Measurements from ENCODE around the gene BICDL2.

DNA sequence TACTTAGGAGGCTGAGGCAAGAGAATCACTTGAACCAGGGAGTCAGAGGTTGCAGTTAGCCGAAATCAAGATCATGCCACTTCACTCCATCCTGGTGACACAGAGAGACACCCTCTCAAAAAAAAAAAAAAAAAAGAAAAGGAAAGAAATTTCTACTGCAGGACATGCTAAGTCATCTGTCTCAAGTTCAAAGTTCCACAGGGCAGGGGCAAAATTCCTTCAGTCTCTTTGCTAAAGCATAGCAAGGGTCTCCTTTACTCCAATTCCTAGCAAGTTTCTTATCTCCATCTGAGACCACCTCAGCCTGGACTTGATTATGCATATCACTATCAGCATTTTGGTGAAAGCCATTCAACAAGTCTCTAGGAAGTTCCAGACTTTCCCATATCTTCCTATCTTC is 47.7 kb upstream of the BICDL2 start:
- TF ChIP-seq, protein P1, sequence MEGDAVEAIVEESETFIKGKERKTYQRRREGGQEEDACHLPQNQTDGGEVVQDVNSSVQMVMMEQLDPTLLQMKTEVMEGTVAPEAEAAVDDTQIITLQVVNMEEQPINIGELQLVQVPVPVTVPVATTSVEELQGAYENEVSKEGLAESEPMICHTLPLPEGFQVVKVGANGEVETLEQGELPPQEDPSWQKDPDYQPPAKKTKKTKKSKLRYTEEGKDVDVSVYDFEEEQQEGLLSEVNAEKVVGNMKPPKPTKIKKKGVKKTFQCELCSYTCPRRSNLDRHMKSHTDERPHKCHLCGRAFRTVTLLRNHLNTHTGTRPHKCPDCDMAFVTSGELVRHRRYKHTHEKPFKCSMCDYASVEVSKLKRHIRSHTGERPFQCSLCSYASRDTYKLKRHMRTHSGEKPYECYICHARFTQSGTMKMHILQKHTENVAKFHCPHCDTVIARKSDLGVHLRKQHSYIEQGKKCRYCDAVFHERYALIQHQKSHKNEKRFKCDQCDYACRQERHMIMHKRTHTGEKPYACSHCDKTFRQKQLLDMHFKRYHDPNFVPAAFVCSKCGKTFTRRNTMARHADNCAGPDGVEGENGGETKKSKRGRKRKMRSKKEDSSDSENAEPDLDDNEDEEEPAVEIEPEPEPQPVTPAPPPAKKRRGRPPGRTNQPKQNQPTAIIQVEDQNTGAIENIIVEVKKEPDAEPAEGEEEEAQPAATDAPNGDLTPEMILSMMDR (IDR thresholded peaks at IDR 0.05) = no peak
- TF ChIP-seq POLR2A (IDR thresholded peaks at IDR 0.05) = no peak

Measured in testis (tissue), 2 donors.